H1 (cell line): ENCODE measurements around the gene STXBP6. TPM values are rescaled to one million over a fixed set of nuclear protein-coding genes. Genes with fewer than 3 reads are reported as not detected.

Experiments
- EP300 ChIP-seq, 2 experiments: IDR thresholded peaks; 1 replicate in 1 of 2; 2 replicates in 1 of 2; pipeline ENCODE4 v1.6.1; 2011 to 2012; ENCODE audit warnings: low read depth in 2 of 2, low read length in 2 of 2, mild to moderate bottlenecking in 2 of 2, borderline replicate concordance in 1 of 2, inconsistent platforms in 1 of 2, moderate library complexity in 1 of 2
- KDM5A ChIP-seq: fragments of 200-600 bp; IDR thresholded peaks from 2 replicates; pipeline ENCODE4 v1.7.1; 2012; ENCODE audit warnings: mild to moderate bottlenecking, low read length, inconsistent platforms, mixed read lengths
- MAFK ChIP-seq: IDR thresholded peaks from 2 replicates; pipeline ENCODE4 v1.6.1; 2012; ENCODE audit warnings: low read depth, mild to moderate bottlenecking, improper control_type of control experiment, low read length
- RNF2 ChIP-seq: fragments of 200-900, 300-1000 bp; sonication (generic); IDR thresholded peaks from 2 replicates; pipeline ENCODE4 v1.7.1; 2016; ENCODE audit warnings: borderline replicate concordance, low read depth, mild to moderate bottlenecking, antibody characterized with exemption, low read length; ENCODE audit not compliant: poor library complexity, severe bottlenecking; ENCODE audit errors: missing control alignments
- SP4 ChIP-seq: IDR thresholded peaks from 2 replicates; pipeline ENCODE4 v1.6.1; 2012; ENCODE audit warnings: low read length, inconsistent platforms
- TCF12 ChIP-seq: IDR thresholded peaks from 2 replicates; pipeline ENCODE4 v1.6.1; 2011; ENCODE audit warnings: low read depth, mild to moderate bottlenecking, low read length
- TEAD4 ChIP-seq: IDR thresholded peaks from 2 replicates; pipeline ENCODE4 v1.6.1; 2012; ENCODE audit warnings: low read depth, low read length, inconsistent platforms, mixed read lengths
- polyA plus RNA-seq, 7 experiments: library from polyadenylated mRNA; depleted of rRNA in 3 of 7; stranded (reverse) in 5 of 7; unstranded in 2 of 7; fragments of >200 nt in 5 of 7; fragments of 200-250 nt in 2 of 7; gene quantifications; 1 replicate in 5 of 7; 2 replicates in 1 of 7; 4 replicates in 1 of 7; pipeline versions ENCODE4 v1.2.1 to v1.2.3, GENCODE V29; 2011 to 2013; ENCODE audit warnings: missing spikeins in 2 of 7, mixed read lengths in 2 of 7
- total RNA-seq: library from RNA; stranded (reverse); fragmentation: NEBNext Ultra II Directional; extraction: Animal tissue kit (Norgen Biotek cat#: 25700); gene quantifications from 2 replicates; pipeline ENCODE4 v1.2.1, GENCODE V29; 2021

The STXBP6 gene
- total and polyA plus RNA-seq, 2 of the 8 experiments (the other 6 are each of a cell fraction or from before 2014, with no cell fraction given): 9.4 to 18.1 TPM

DNA sequence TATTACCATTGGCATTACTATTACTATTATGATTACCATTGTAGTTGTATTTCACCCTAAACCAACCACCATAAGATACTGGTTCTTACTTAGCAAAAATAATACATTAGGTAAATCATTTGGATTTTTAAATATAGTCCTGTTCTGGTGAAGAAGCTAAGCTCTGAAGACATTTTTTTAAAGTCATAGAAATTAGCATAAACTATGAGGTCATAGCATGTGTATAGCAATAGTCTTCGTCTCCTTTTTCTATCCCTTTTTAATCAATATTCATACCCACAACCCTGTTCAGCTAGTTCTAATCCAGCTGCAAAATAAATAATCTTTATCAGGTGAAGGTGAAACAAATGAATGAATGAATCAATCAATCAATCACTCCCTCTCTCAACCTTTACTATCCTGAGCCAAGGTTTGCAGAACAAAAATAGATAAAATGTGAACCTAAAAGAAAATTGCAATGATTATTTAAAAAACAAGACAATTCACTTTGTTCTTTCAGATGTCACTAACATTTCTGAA lies 134.5 kb downstream of the STXBP6 start (continued):
- TF ChIP-seq RNF2 (no peak), TCF12 (no peak), EP300 (IDR thresholded peaks at IDR 0.05; ENCODE audit: borderline replicate concordance in 1 of 2, low read depth in 2 of 2, low read length in 2 of 2) (no peak), SP4 (no peak), KDM5A (no peak), TEAD4 (no peak), MAFK (no peak)
